Coronary artery (tissue), 2 donors: ENCODE results near the gene RPP25.
"Not testable (repeated sequence)": the region's sequence is repeated elsewhere in the genome, so short reads cannot be mapped to it uniquely, and the experiment has no call there.

ENCODE experiments used
- DNase-seq: peaks from one replicate; pipeline ENCODE4 v3.0.0-alpha.2; 2017; ENCODE audit warnings: low spot score
- H3K27ac ChIP-seq, 2 donors: fragments of 200-600 bp; sonication (generic); one replicate each; pipeline ENCODE4 v1.5.1; 2016 to 2019
- H3K4me3 ChIP-seq: fragments of 200-600 bp; sonication (generic); 2 replicates; pipeline ENCODE4 v1.5.1; 2016; ENCODE audit warnings: mild to moderate bottlenecking, moderate library complexity
- CTCF ChIP-seq: fragments of 200-600 bp; sonication (generic); IDR thresholded peaks from one replicate; pipeline ENCODE4 v1.5.1; 2019; ENCODE audit warnings: antibody characterized with exemption

RPP25 gene

GRCh38 chr15:74928771-74929198 is 27.8 kb downstream of the RPP25 start:
- DNase-seq, result no peak
- no peak for TF ChIP-seq CTCF
- H3K27ac ChIP-seq, result no peak overlapping the region
- H3K4me3 ChIP-seq, result no peak overlapping the region

GRCh38 chr15:74924525-74924924 is 32.0 kb downstream of the RPP25 start:
- H3K27ac ChIP-seq, result no peak overlapping the region
- TF ChIP-seq CTCF, result no peak
- no peak for DNase-seq
- H3K4me3 ChIP-seq, result no peak overlapping the region

GRCh38 chr15:74920456-74920855 is 36.1 kb downstream of the RPP25 start:
- no peak for TF ChIP-seq CTCF
- Histone ChIP-seq H3K27ac (no peak overlapping the region), H3K4me3 (no peak overlapping the region)
- no peak for DNase-seq

GRCh38 chr15:74917676-74918075 is 38.9 kb downstream of the RPP25 start:
- Histone ChIP-seq H3K4me3 (no peak overlapping the region), H3K27ac (no peak overlapping the region)
- no peak for TF ChIP-seq CTCF
- DNase-seq, result no peak

GRCh38 chr15:74913799-74914198 is 42.8 kb downstream of the RPP25 start:
- DNase-seq, H3K4me3 ChIP-seq, H3K27ac ChIP-seq: not testable (repeated sequence)

GRCh38 chr15:74913041-74913440 is 43.5 kb downstream of the RPP25 start:
- H3K4me3 ChIP-seq, result no peak overlapping the region
- no peak overlapping the region for H3K27ac ChIP-seq
- no peak for TF ChIP-seq CTCF
- DNase-seq, result no peak

- DNase-seq, result no peak
- Histone ChIP-seq H3K4me3 (no peak overlapping the region), H3K27ac (no peak overlapping the region)
- TF ChIP-seq CTCF, result no peak
Measured at GRCh38 chr15:74908635-74909034, 47.9 kb downstream of the RPP25 start.
